Right lobe of liver (tissue), 4 donors: ENCODE measurements around the gene NPFFR1.

Experiments used
- POLR2A ChIP-seq: fragments of 450-650 bp; IDR thresholded peaks from one replicate; pipeline ENCODE4 v1.6.1; 2017; ENCODE audit warnings: antibody characterized with exemption, mild to moderate bottlenecking
- TF ChIP-seq, protein P1 (sequence below), 4 donors: fragments of 200-600 bp in 3 of 4; fragments of 450-650 bp in 1 of 4; IDR thresholded peaks; one replicate each; pipeline versions ENCODE4 v1.5.1 to v1.8.0; 2016 to 2022; ENCODE audit warnings: antibody characterized with exemption in 4 of 4, mild to moderate bottlenecking in 2 of 4
- donor health status: DM: no; HTN: no; CAD: no.
- donor health status: DM: no; HTN: no; CAD: no.
- donor health status: DM: no; HTN: yes; CAD: no.

- TF ChIP-seq, protein P1, sequence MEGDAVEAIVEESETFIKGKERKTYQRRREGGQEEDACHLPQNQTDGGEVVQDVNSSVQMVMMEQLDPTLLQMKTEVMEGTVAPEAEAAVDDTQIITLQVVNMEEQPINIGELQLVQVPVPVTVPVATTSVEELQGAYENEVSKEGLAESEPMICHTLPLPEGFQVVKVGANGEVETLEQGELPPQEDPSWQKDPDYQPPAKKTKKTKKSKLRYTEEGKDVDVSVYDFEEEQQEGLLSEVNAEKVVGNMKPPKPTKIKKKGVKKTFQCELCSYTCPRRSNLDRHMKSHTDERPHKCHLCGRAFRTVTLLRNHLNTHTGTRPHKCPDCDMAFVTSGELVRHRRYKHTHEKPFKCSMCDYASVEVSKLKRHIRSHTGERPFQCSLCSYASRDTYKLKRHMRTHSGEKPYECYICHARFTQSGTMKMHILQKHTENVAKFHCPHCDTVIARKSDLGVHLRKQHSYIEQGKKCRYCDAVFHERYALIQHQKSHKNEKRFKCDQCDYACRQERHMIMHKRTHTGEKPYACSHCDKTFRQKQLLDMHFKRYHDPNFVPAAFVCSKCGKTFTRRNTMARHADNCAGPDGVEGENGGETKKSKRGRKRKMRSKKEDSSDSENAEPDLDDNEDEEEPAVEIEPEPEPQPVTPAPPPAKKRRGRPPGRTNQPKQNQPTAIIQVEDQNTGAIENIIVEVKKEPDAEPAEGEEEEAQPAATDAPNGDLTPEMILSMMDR (IDR thresholded peaks at IDR 0.05): peak; percentile 24 to 54 (median 40)
- no peak for TF ChIP-seq POLR2A
Measured at GRCh38 chr10:70323697-70324338, 40.0 kb upstream of the NPFFR1 start.
